Activated CD8-positive, alpha-beta T cell treated with anti-CD3 and anti-CD28 coated beads, Interleukin-2, amount 10 ng/mL, durations not matched to agents 7 days and 5 days (primary cell): ENCODE measurements around the gene SLC25A27. TPM values are rescaled to one million over a fixed set of nuclear protein-coding genes. Genes with fewer than 3 reads are reported as not detected.

Source experiments
- ATAC-seq: fragments of 150-1000 bp; cut with Tn5 transposase; one replicate; pipeline ENCODE4 v1.10.0; 2021; ENCODE audit warnings: moderate library complexity
- CTCF ChIA-PET: fragments of 350-600 bp; sonication (Branson Sonifier 250); formaldehyde crosslinking; loops from one replicate; lab custom pipeline; 2021; ENCODE audit warnings: antibody characterized with exemption; lab: Charles Lee
- POLR2A ChIA-PET: fragments of 350-600 bp; sonication (Branson Sonifier 250); formaldehyde crosslinking; loops from one replicate; lab custom pipeline; 2021; ENCODE audit warnings: antibody characterized with exemption; lab: Charles Lee
- DNase-seq: peaks from one replicate; pipeline ENCODE4 v3.0.0-alpha.2; 2020
- H3K27ac Mint-ChIP-seq: one replicate; pipeline ENCODE4 v1.8.0; 2021; ENCODE audit warnings: mild to moderate bottlenecking, mixed read lengths
- H3K27me3 Mint-ChIP-seq: one replicate; pipeline ENCODE4 v1.8.0; 2021; ENCODE audit warnings: low read depth, mixed read lengths
- H3K36me3 Mint-ChIP-seq: one replicate; pipeline ENCODE4 v1.8.0; 2021; ENCODE audit warnings: low read depth, mixed read lengths
- H3K4me1 Mint-ChIP-seq: one replicate; pipeline ENCODE4 v1.8.0; 2021; ENCODE audit warnings: low read depth, mixed read lengths
- H3K4me3 Mint-ChIP-seq: one replicate; pipeline ENCODE4 v1.8.0; 2021; ENCODE audit warnings: mild to moderate bottlenecking, mixed read lengths
- H3K9me3 Mint-ChIP-seq: one replicate; pipeline ENCODE4 v1.8.0; 2022; ENCODE audit warnings: mixed read lengths; ENCODE audit not compliant: insufficient read depth
- total RNA-seq, 2 experiments: library from RNA; stranded (reverse); gene quantifications; one replicate each; pipeline ENCODE4 v1.2.3, GENCODE V29; 2021

SLC25A27 gene
- total RNA-seq, result not detected

- POLR2A ChIA-PET, result interaction anchor here (0.6 kb wide), 1 partner anchor 379 kb away, joined by 3 read pairs; no protein-coding TSS in a partner anchor
- CTCF ChIA-PET, result no interaction called here
- Mint-ChIP-seq H3K4me3 (peak within 1 kb of the TSS; percentile 76), H3K36me3 (peaks cover 2% of the 10 kb centered on the region), H3K27ac (no peak within 1 kb of the TSS), H3K9me3 (no peaks in the 10 kb centered on the region), H3K4me1 (peaks cover 15% of the 10 kb centered on the region), H3K27me3 (peaks cover 38% of the 10 kb centered on the region)
- ATAC-seq (peak; percentile 99), DNase-seq (peak; percentile 86)
Measured at GRCh38 chr6:46652603-46653438, at the start of gene SLC25A27, which contains the start of gene CYP39A1. Gene SLC25A27, plus strand, starts transcription at chr6:46652975. Its CDS starts 218 bp downstream, at chr6:46653193. Gene CYP39A1, minus strand, starts transcription at chr6:46652818. Its CDS starts 236 bp downstream, at chr6:46652582.

GRCh38 chr6:46605091-46605797 lies 47.5 kb upstream of the SLC25A27 start:
- CTCF ChIA-PET, result no interaction called here
- no peaks in the 10 kb centered on the region for H3K36me3 Mint-ChIP-seq
- no peaks in the 10 kb centered on the region for H3K9me3 Mint-ChIP-seq
- H3K27ac Mint-ChIP-seq, result no peak overlapping the region
- no peak overlapping the region for H3K4me3 Mint-ChIP-seq
- H3K27me3 Mint-ChIP-seq, result peaks cover 7% of the 10 kb centered on the region
- POLR2A ChIA-PET, result no interaction called here
- H3K4me1 Mint-ChIP-seq, result no peaks in the 10 kb centered on the region
- ATAC-seq (no peak), DNase-seq (no peak)

- Mint-ChIP-seq H3K27ac (no peak overlapping the region), H3K4me3 (no peak overlapping the region), H3K9me3 (no peaks in the 10 kb centered on the region), H3K36me3 (no peaks in the 10 kb centered on the region), H3K27me3 (peaks cover 7% of the 10 kb centered on the region), H3K4me1 (no peaks in the 10 kb centered on the region)
- POLR2A ChIA-PET, result no interaction called here
- DNase-seq (no peak), ATAC-seq (no peak)
- CTCF ChIA-PET, result no interaction called here
Measured at GRCh38 chr6:46606338-46606737, 46.4 kb upstream of the SLC25A27 start.

DNA sequence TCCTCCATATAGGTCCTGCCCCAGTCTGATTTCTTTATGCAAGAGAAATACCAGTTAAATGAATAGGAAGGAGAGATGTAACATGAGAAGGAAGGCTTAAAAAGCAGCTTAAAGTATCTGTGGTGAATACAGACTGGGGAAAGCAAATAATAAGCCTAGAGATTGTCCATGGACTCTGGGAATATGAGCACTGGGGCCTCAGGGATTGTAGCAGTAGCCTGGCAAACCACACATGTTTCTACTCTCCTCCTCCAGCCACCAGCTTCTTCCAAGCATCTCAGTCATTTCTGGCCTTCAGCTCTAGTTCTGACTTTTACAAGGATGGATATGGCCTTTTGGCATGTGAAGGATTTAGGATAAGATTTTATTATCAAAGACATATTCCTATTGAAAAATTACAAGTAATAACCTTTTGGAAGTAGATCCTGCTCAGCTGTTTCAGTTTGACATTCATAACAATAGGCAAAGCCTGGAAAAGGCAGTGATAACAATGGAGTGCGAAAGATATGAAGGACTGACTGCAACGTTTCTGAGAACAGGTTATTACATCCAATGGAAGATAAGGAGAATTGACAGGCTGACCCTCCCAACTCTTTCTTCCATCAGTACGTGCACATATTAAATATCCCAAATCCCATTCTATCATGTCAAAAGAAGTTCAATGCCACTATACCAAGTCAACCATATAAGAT lies 41.8 kb upstream of the SLC25A27 start:
- Mint-ChIP-seq H3K36me3 (no peaks in the 10 kb centered on the region), H3K4me3 (no peak overlapping the region), H3K27ac (no peak overlapping the region), H3K27me3 (peaks cover 6% of the 10 kb centered on the region), H3K4me1 (no peaks in the 10 kb centered on the region), H3K9me3 (no peaks in the 10 kb centered on the region)
- CTCF ChIA-PET, result no interaction called here
- POLR2A ChIA-PET, result no interaction called here
- ATAC-seq, result no peak
- no peak for DNase-seq

DNA sequence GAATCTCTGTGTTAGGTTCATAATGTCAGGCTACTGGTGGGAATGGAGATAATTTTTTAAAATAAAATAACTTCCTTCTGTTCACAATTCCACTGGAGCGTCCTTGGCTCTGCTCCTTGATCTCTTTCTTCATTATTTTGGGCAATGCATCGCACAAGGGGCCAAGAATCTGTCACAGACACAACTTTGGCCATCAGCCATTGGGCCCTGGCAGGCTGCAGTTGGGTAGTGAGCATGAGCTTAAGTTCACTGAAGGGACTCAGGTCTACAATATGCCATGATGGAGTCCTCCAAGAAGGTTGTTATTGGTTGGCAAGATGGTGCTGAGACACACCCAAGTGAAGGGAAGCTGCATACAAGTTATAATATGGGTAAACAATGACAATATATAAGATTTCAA lies 40.1 kb upstream of the SLC25A27 start:
- no peak overlapping the region for H3K4me3 Mint-ChIP-seq
- H3K27me3 Mint-ChIP-seq, result peaks cover 3% of the 10 kb centered on the region
- ATAC-seq (no peak), DNase-seq (no peak)
- no peaks in the 10 kb centered on the region for H3K9me3 Mint-ChIP-seq
- no peaks in the 10 kb centered on the region for H3K4me1 Mint-ChIP-seq
- CTCF ChIA-PET, result no interaction called here
- H3K27ac Mint-ChIP-seq, result no peak overlapping the region
- no peaks in the 10 kb centered on the region for H3K36me3 Mint-ChIP-seq
- POLR2A ChIA-PET, result no interaction called here

DNA sequence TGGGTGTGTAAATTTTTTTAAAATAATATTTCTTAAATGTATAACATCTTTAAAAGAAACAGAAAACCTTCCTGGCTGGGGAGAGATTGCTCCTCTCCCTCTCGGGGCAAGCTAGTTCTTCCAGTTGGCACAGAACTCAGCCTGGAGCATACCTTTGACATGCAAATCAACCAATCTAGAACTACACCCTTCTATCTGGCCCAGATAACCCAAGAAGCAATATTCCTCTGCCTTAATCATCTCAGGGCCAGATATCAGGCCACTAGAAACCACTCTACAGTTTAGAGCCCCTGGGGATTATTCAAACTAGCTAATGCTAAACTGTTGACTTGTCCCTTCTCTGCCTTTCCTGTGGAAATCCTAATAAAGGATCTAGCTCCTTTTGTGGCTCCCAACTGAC lies 34.0 kb upstream of the SLC25A27 start:
- peaks cover 4% of the 10 kb centered on the region for H3K27me3 Mint-ChIP-seq
- no peaks in the 10 kb centered on the region for H3K9me3 Mint-ChIP-seq
- no peaks in the 10 kb centered on the region for H3K36me3 Mint-ChIP-seq
- no peaks in the 10 kb centered on the region for H3K4me1 Mint-ChIP-seq
- POLR2A ChIA-PET, result no interaction called here
- H3K27ac Mint-ChIP-seq, result no peak overlapping the region
- CTCF ChIA-PET, result no interaction called here
- no peak for ATAC-seq
- no peak overlapping the region for H3K4me3 Mint-ChIP-seq
- DNase-seq, result no peak

GRCh38 chr6:46626228-46626909 lies 26.4 kb upstream of the SLC25A27 start:
- Mint-ChIP-seq H3K4me3 (no peak overlapping the region), H3K27me3 (peaks cover 10% of the 10 kb centered on the region), H3K27ac (no peak overlapping the region), H3K9me3 (no peaks in the 10 kb centered on the region), H3K36me3 (no peaks in the 10 kb centered on the region), H3K4me1 (no peaks in the 10 kb centered on the region)
- ChIA-PET CTCF (no interaction called here), POLR2A (no interaction called here)
- no peak for ATAC-seq
- no peak for DNase-seq

GRCh38 chr6:46626976-46627375 lies 25.8 kb upstream of the SLC25A27 start:
- Mint-ChIP-seq H3K36me3 (no peaks in the 10 kb centered on the region), H3K4me1 (no peaks in the 10 kb centered on the region), H3K27ac (no peak overlapping the region), H3K27me3 (peaks cover 11% of the 10 kb centered on the region), H3K4me3 (no peak overlapping the region), H3K9me3 (no peaks in the 10 kb centered on the region)
- DNase-seq, result no peak
- no peak for ATAC-seq
- CTCF ChIA-PET, result no interaction called here
- POLR2A ChIA-PET, result no interaction called here

- Mint-ChIP-seq H3K36me3 (no peaks in the 10 kb centered on the region), H3K9me3 (no peaks in the 10 kb centered on the region), H3K27me3 (peaks cover 12% of the 10 kb centered on the region), H3K4me3 (no peak overlapping the region), H3K27ac (no peak overlapping the region), H3K4me1 (no peaks in the 10 kb centered on the region)
- CTCF ChIA-PET, result no interaction called here
- POLR2A ChIA-PET, result no interaction called here
- no peak for ATAC-seq
- DNase-seq, result no peak
Measured at GRCh38 chr6:46628498-46628897, 24.3 kb upstream of the SLC25A27 start.

GRCh38 chr6:46628976-46629375 lies 23.8 kb upstream of the SLC25A27 start:
- H3K9me3 Mint-ChIP-seq, result no peaks in the 10 kb centered on the region
- H3K36me3 Mint-ChIP-seq, result no peaks in the 10 kb centered on the region
- H3K27ac Mint-ChIP-seq, result no peak overlapping the region
- H3K27me3 Mint-ChIP-seq, result peaks cover 12% of the 10 kb centered on the region
- POLR2A ChIA-PET, result no interaction called here
- no peak for ATAC-seq
- CTCF ChIA-PET, result no interaction called here
- no peak overlapping the region for H3K4me3 Mint-ChIP-seq
- no peaks in the 10 kb centered on the region for H3K4me1 Mint-ChIP-seq
- no peak for DNase-seq

DNA sequence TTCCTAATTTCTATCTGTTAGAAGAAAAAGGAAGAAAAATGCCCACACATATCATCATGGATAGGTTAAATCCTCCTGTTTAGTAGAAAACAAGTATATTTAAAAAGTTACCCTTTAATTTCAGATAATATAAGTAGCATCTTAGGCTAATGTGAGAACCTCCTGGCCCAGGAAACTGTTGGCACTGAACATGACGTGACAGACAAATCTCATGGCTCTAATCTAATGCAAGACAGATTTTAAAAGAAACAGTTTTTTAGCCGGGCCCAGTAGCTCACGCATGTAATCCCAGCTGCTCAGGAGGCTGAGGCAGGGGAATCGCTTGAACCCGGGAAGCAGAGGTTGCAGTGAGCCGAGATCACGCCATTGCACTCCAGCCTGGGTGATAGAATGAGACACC lies 23.1 kb upstream of the SLC25A27 start:
- CTCF ChIA-PET, result no interaction called here
- ATAC-seq (no peak), DNase-seq (no peak)
- no peak overlapping the region for H3K4me3 Mint-ChIP-seq
- H3K9me3 Mint-ChIP-seq, result no peaks in the 10 kb centered on the region
- H3K4me1 Mint-ChIP-seq, result no peaks in the 10 kb centered on the region
- H3K27me3 Mint-ChIP-seq, result peaks cover 12% of the 10 kb centered on the region
- POLR2A ChIA-PET, result no interaction called here
- H3K27ac Mint-ChIP-seq, result no peak overlapping the region
- H3K36me3 Mint-ChIP-seq, result no peaks in the 10 kb centered on the region
